Ascending aorta (tissue), 2 donors: Measurements from ENCODE around the gene CCDC85B. TPM values are rescaled to one million over a fixed set of nuclear protein-coding genes. Genes with fewer than 3 reads are reported as not detected.

Experiments used
- DNase-seq, 2 donors: peaks; one replicate each; pipeline ENCODE4 v3.0.0-alpha.2; 2019; ENCODE audit warnings: low spot score in 2 of 2
- H3K27ac ChIP-seq, 2 donors: fragments of 200-600 bp; sonication (generic); one replicate each; pipeline ENCODE4 v1.5.1; 2016 to 2017; ENCODE audit warnings: mild to moderate bottlenecking in 1 of 2
- H3K27me3 ChIP-seq: fragments of 200-600 bp; sonication (generic); one replicate; pipeline ENCODE4 v1.5.1; 2017
- H3K36me3 ChIP-seq, 2 donors: fragments of 200-600 bp; sonication (generic); one replicate each; pipeline ENCODE4 v1.5.1; 2016
- H3K4me1 ChIP-seq, 2 donors: fragments of 200-600 bp; sonication (generic); one replicate each; pipeline ENCODE4 v1.5.1; 2016 to 2017; ENCODE audit warnings: mild to moderate bottlenecking in 1 of 2
- H3K4me3 ChIP-seq, 2 donors: fragments of 200-600 bp; sonication (generic); one replicate each; pipeline ENCODE4 v1.5.1; 2016 to 2017; ENCODE audit warnings: mild to moderate bottlenecking in 1 of 2
- H3K9me3 ChIP-seq, 2 donors: fragments of 200-600 bp; sonication (generic); one replicate each; pipeline ENCODE4 v1.5.1; 2016
- CTCF ChIP-seq, 3 experiments: fragments of 200-600 bp in 2 of 3; fragments of 450-650 bp in 1 of 3; sonication (generic) in 2 of 3; IDR thresholded peaks; one replicate each; pipeline ENCODE4 v1.5.1; 2016 to 2019; ENCODE audit warnings: antibody characterized with exemption in 3 of 3, mild to moderate bottlenecking in 1 of 3, moderate library complexity in 1 of 3
- intact Hi-C: fragments of 100-400 bp; cut with DNase I; formaldehyde crosslinking; loops from one replicate; pipeline ENCODE4 v1.15.1; 2023
- total RNA-seq: library from RNA; depleted of rRNA; stranded (reverse); fragments of >200 nt; gene quantifications from one replicate; pipeline ENCODE4 v1.1.0, GENCODE V29; 2016

The CCDC85B gene
- total RNA-seq, 1 donor from 2014 or later = 184 TPM

- Histone ChIP-seq H3K4me3 (peak overlapping the region; percentile 84 to 99), H3K36me3 (peaks cover 45 to 46% of the 10 kb centered on the region in 2 donors), H3K27me3 (no peaks in the 10 kb centered on the region), H3K4me1 (peaks cover 21 to 27% of the 10 kb centered on the region in 2 donors), H3K27ac (peak overlapping the region; percentile 94 to 99), H3K9me3 (no peaks in the 10 kb centered on the region)
- peak in 1 of 3 experiments; percentile 16 for TF ChIP-seq CTCF (IDR thresholded peaks at IDR 0.05)
- intact Hi-C loops = loop anchor here (1.0 to 10.0 kb wide), 6 partner anchors 26 to 442 kb away; partner anchors contain the start of genes FIBP, KAT5, MAP3K11 and PCNX3
- peak; percentile 99 to 100 for DNase-seq
These were observed 31.2 kb upstream of the CCDC85B start for GRCh38 chr11:65859095-65859811.

- Histone ChIP-seq H3K36me3 (peaks cover 45 to 46% of the 10 kb centered on the region in 2 donors), H3K4me1 (peaks cover 21 to 27% of the 10 kb centered on the region in 2 donors), H3K27ac (peak overlapping the region; percentile 94 to 99), H3K9me3 (no peaks in the 10 kb centered on the region), H3K4me3 (peak overlapping the region; percentile 84 to 99), H3K27me3 (no peaks in the 10 kb centered on the region)
- intact Hi-C loops = loop anchor here (1.0 to 10.0 kb wide), 7 partner anchors 13 to 443 kb away; partner anchors contain the start of genes FIBP, KAT5, MAP3K11 and PCNX3
- no peak for DNase-seq
- no peak for TF ChIP-seq CTCF (IDR thresholded peaks at IDR 0.05)
These were observed 30.6 kb upstream of the CCDC85B start for GRCh38 chr11:65859812-65860277.

GRCh38 chr11:65860278-65861164, 30.0 kb upstream of the CCDC85B start, which contains the start of gene MUS81:
MUS81 (plus strand) TSS chr11:65860433; CDS start chr11:65860754, 321 bp downstream.
- Histone ChIP-seq H3K27me3 (no peaks in the 10 kb centered on the region), H3K4me1 (peaks cover 21 to 23% of the 10 kb centered on the region in 2 donors), H3K9me3 (no peaks in the 10 kb centered on the region), H3K27ac (peak within 1 kb of the TSS; percentile 94 to 99), H3K4me3 (peak within 1 kb of the TSS; percentile 84 to 99), H3K36me3 (peaks cover 45 to 46% of the 10 kb centered on the region in 2 donors)
- peak; percentile 87 to 99 for DNase-seq
- peak; percentile 69 to 87 (median 86) for TF ChIP-seq CTCF (IDR thresholded peaks at IDR 0.05)
- intact Hi-C loops = loop anchor here (1.0 kb wide), 1 partner anchor 13 kb away; no protein-coding TSS in a partner anchor

- peak overlapping the region; percentile 84 to 99 for H3K4me3 ChIP-seq
- TF ChIP-seq CTCF (IDR thresholded peaks at IDR 0.05) = no peak
- peaks cover 45 to 46% of the 10 kb centered on the region in 2 donors for H3K36me3 ChIP-seq
- intact Hi-C loops = no loop called here
- no peak for DNase-seq
- H3K27me3 ChIP-seq = no peaks in the 10 kb centered on the region
- H3K9me3 ChIP-seq = no peaks in the 10 kb centered on the region
- H3K27ac ChIP-seq = peak overlapping the region; percentile 94 to 99
- peaks cover 16 to 20% of the 10 kb centered on the region in 2 donors for H3K4me1 ChIP-seq
These were observed 29.3 kb upstream of the CCDC85B start for GRCh38 chr11:65861165-65861505.

- Histone ChIP-seq H3K27ac (peak overlapping the region; percentile 94 to 99), H3K9me3 (no peaks in the 10 kb centered on the region), H3K36me3 (peaks cover 50 to 51% of the 10 kb centered on the region in 2 donors), H3K4me3 (peak overlapping the region; percentile 84 to 99), H3K4me1 (peaks cover 11 to 14% of the 10 kb centered on the region in 2 donors), H3K27me3 (no peaks in the 10 kb centered on the region)
- TF ChIP-seq CTCF (IDR thresholded peaks at IDR 0.05) = no peak
- no peak for DNase-seq
- intact Hi-C loops = no loop called here
These were observed 28.8 kb upstream of the CCDC85B start for GRCh38 chr11:65861533-65862183.
